Liver (tissue), 9 donors: ENCODE data around the gene TM7SF2. TPM values are rescaled to one million over a fixed set of nuclear protein-coding genes. Genes with fewer than 3 reads are reported as not detected.

ENCODE experiments used
- DNase-seq: peaks from one replicate; pipeline ENCODE4 v3.0.0-alpha.2; 2017; ENCODE audit warnings: low spot score
- H3K27ac ChIP-seq, 2 donors: one replicate each; pipeline ENCODE4 v1.7.0; 2013; ENCODE audit warnings: inconsistent platforms in 2 of 2, low read length in 2 of 2, control low read depth in 1 of 2, low read depth in 1 of 2, mild to moderate bottlenecking in 1 of 2
- H3K27me3 ChIP-seq, 4 donors: one replicate each; pipeline versions ENCODE4 v1.6.1 to v1.7.0; 2013; ENCODE audit warnings: low read length in 3 of 4, inconsistent platforms in 1 of 4, mild to moderate bottlenecking in 1 of 4, moderate library complexity in 1 of 4; ENCODE audit not compliant: control insufficient read depth in 4 of 4, insufficient read depth in 4 of 4
- H3K36me3 ChIP-seq, 4 donors: one replicate each; pipeline versions ENCODE4 v1.6.1 to v1.7.0; 2013; ENCODE audit warnings: low read length in 3 of 4, mild to moderate bottlenecking in 3 of 4, low read depth in 1 of 4, moderate library complexity in 1 of 4; ENCODE audit not compliant: control insufficient read depth in 4 of 4, insufficient read depth in 3 of 4
- H3K4me1 ChIP-seq, 4 donors: one replicate each; pipeline versions ENCODE4 v1.6.1 to v1.7.0; 2013; ENCODE audit warnings: low read length in 3 of 4, mild to moderate bottlenecking in 3 of 4, moderate library complexity in 1 of 4; ENCODE audit not compliant: control insufficient read depth in 4 of 4, insufficient read depth in 4 of 4
- H3K4me3 ChIP-seq, 3 donors: one replicate each; pipeline versions ENCODE4 v1.6.1 to v1.7.0; 2013; ENCODE audit warnings: low read length in 3 of 3, control low read depth in 1 of 3, low read depth in 1 of 3, mild to moderate bottlenecking in 1 of 3
- H3K9ac ChIP-seq, 2 donors: one replicate each; pipeline ENCODE4 v1.7.0; 2013; ENCODE audit warnings: low read length in 2 of 2, mild to moderate bottlenecking in 2 of 2, moderate library complexity in 2 of 2, control low read depth in 1 of 2, low read depth in 1 of 2
- H3K9me3 ChIP-seq, 4 donors: one replicate each; pipeline versions ENCODE4 v1.6.1 to v1.7.0; 2013; ENCODE audit warnings: low read length in 3 of 4; ENCODE audit not compliant: control insufficient read depth in 4 of 4
- CTCF ChIP-seq: fragments of 150-350 bp; IDR thresholded peaks from 2 replicates; pipeline ENCODE4 v1.5.1; 2017; ENCODE audit warnings: improper control_type of control experiment, low read depth, low read length; ENCODE audit not compliant: missing input control
- EGR1 ChIP-seq, 2 donors: IDR thresholded peaks; 2 replicates each; pipeline ENCODE4 v1.6.1; 2016 to 2018; ENCODE audit warnings: antibody characterized with exemption in 2 of 2, low read depth in 2 of 2
- FOXA1 ChIP-seq: IDR thresholded peaks from 2 replicates; pipeline ENCODE4 v1.6.1; 2016; ENCODE audit warnings: antibody characterized with exemption
- RAD21 ChIP-seq, 2 donors: IDR thresholded peaks; 2 replicates each; pipeline ENCODE4 v1.6.1; 2016; ENCODE audit warnings: antibody characterized with exemption in 2 of 2, mild to moderate bottlenecking in 2 of 2
- RXRA ChIP-seq, 2 donors: IDR thresholded peaks; 2 replicates each; pipeline ENCODE4 v1.6.1; 2017 to 2018; ENCODE audit warnings: antibody characterized with exemption in 2 of 2, mild to moderate bottlenecking in 1 of 2
- WGBS: extraction: QIAGEN DNeasy Blood & Tissue Kit; methylation state at CpG from one replicate; pipeline ENCODE4 v1.1.7; 2013; 5-methylcytosine and 5-hydroxymethylcytosine counted together
- polyA plus RNA-seq, 2 donors: library from polyadenylated mRNA; stranded (reverse) in 1 of 2; unstranded in 1 of 2; fragments of 200-250 nt in 1 of 2; fragments of >200 nt in 1 of 2; fragmentation: Nextera tagmentation in 1 of 2; extraction: Ambion mirVana in 1 of 2; gene quantifications; one replicate each; pipeline versions ENCODE4 v1.2.1 to v1.2.3, GENCODE V29; 2013 to 2015
- total RNA-seq, 2 donors: library from RNA; depleted of rRNA; stranded (reverse); fragments of >200 nt; gene quantifications; one replicate each; pipeline ENCODE4 v1.2.3, GENCODE V29; 2014
- TF ChIP-seq, protein P1 (sequence below): IDR thresholded peaks from 2 replicates; pipeline ENCODE4 v1.6.1; 2016; ENCODE audit warnings: antibody characterized with exemption, mild to moderate bottlenecking
- TF ChIP-seq, protein P2 (sequence below): IDR thresholded peaks from 2 replicates; pipeline ENCODE4 v1.6.1; 2016; ENCODE audit warnings: antibody characterized with exemption
- TF ChIP-seq, protein P3 (sequence below): IDR thresholded peaks from 2 replicates; pipeline ENCODE4 v1.6.1; 2016; ENCODE audit warnings: antibody characterized with exemption
- donor health status: healthy.
- donor health status: healthy.
- donor health status: healthy.
- donor health status: healthy.
- donor health status: healthy.

The TM7SF2 gene
- total and polyA plus RNA-seq, 4 donors = 39.0 to 337 (median 89.1) TPM

DNA sequence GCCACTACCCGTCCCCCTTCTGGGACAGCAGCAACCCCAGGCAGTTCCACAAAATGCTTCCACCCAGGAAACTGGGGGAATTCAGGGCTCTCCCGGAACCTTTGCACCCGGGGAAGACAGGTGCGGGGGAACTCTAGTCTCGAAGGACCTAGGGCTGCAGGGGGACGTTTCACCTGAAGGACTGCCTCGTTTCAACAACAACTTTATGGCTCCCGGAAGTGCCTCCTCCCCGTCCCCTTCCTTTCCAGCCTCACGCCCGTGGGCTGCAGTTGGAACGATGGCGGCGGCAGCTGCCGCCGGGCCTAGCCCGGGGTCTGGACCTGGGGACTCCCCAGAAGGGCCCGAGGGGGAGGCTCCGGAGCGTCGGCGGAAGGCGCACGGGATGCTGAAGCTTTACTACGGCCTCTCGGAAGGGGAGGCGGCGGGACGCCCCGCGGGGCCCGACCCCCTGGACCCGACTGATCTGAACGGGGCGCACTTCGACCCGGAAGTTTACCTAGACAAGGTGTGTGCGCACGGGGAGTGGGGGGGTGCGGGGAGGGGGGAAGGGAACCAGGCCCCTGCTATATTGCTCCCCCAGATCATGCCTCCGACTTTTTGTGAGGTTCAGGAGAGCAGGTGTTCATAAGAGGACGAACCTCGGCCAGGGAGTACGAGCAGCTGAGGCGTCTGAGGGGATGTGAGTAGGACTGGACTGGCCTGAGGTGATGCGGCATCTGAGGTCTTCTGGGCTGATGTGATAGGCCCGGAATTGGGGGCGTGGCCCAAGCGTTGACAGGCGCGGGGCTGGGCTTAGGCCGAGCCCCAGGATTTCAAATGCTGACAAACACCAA is 15.5 kb upstream of the TM7SF2 start, which contains the start of gene VPS51 (continued):
- TF ChIP-seq CTCF = no peak
- TF ChIP-seq, protein P1, sequence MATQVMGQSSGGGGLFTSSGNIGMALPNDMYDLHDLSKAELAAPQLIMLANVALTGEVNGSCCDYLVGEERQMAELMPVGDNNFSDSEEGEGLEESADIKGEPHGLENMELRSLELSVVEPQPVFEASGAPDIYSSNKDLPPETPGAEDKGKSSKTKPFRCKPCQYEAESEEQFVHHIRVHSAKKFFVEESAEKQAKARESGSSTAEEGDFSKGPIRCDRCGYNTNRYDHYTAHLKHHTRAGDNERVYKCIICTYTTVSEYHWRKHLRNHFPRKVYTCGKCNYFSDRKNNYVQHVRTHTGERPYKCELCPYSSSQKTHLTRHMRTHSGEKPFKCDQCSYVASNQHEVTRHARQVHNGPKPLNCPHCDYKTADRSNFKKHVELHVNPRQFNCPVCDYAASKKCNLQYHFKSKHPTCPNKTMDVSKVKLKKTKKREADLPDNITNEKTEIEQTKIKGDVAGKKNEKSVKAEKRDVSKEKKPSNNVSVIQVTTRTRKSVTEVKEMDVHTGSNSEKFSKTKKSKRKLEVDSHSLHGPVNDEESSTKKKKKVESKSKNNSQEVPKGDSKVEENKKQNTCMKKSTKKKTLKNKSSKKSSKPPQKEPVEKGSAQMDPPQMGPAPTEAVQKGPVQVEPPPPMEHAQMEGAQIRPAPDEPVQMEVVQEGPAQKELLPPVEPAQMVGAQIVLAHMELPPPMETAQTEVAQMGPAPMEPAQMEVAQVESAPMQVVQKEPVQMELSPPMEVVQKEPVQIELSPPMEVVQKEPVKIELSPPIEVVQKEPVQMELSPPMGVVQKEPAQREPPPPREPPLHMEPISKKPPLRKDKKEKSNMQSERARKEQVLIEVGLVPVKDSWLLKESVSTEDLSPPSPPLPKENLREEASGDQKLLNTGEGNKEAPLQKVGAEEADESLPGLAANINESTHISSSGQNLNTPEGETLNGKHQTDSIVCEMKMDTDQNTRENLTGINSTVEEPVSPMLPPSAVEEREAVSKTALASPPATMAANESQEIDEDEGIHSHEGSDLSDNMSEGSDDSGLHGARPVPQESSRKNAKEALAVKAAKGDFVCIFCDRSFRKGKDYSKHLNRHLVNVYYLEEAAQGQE = peak; percentile 68

- no peaks in the 10 kb centered on the region for H3K9me3 ChIP-seq
- peak overlapping the region in 1 of 2 donors; percentile 53 for H3K9ac ChIP-seq
- no peaks in the 10 kb centered on the region for H3K27me3 ChIP-seq
- H3K27ac ChIP-seq = peak overlapping the region; percentile 82 to 88
- DNase-seq = no peak
- H3K4me3 ChIP-seq = peak overlapping the region in 2 of 3 donors; percentile 72 to 85
- 32% methylated on average over 8 of the region's 8 CpGs for WGBS
- peaks cover 7 to 25% (median 25%) of the 10 kb centered on the region in 4 donors for H3K4me1 ChIP-seq
- TF ChIP-seq RXRA (IDR thresholded peaks at IDR 0.05) (no peak), EGR1 (IDR thresholded peaks at IDR 0.05; ENCODE audit: low read depth in 2 of 2) (no peak), CTCF (no peak), RAD21 (IDR thresholded peaks at IDR 0.05) (no peak), FOXA1 (no peak)
- TF ChIP-seq, protein P1 = no peak
- TF ChIP-seq, protein P2, sequence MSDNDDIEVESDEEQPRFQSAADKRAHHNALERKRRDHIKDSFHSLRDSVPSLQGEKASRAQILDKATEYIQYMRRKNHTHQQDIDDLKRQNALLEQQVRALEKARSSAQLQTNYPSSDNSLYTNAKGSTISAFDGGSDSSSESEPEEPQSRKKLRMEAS = no peak
- TF ChIP-seq, protein P3, sequence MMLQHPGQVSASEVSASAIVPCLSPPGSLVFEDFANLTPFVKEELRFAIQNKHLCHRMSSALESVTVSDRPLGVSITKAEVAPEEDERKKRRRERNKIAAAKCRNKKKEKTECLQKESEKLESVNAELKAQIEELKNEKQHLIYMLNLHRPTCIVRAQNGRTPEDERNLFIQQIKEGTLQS = no peak
- H3K36me3 ChIP-seq = peaks cover 0 to 6% (median 0%) of the 10 kb centered on the region in 4 donors
These were observed 14.7 kb upstream of the TM7SF2 start for GRCh38 chr11:65096926-65097325.
